Transverse colon (tissue), 4 donors: Measurements from ENCODE around the gene ZNF184.

Source experiments
- CTCF ChIP-seq, 5 experiments: fragments of 200-600 bp in 3 of 5; fragments of 450-650 bp in 2 of 5; sonication (generic) in 3 of 5; IDR thresholded peaks; 1 replicate in 2 of 5; 2 replicates in 3 of 5; pipeline ENCODE4 v1.5.1; 2016 to 2017; ENCODE audit warnings: antibody characterized with exemption in 5 of 5, inconsistent platforms in 3 of 5, mild to moderate bottlenecking in 2 of 5, moderate library complexity in 1 of 5
- POLR2A ChIP-seq: fragments of 450-650 bp; IDR thresholded peaks from one replicate; pipeline ENCODE4 v1.6.1; 2016; ENCODE audit warnings: antibody characterized with exemption, mild to moderate bottlenecking, moderate library complexity
- POLR2AphosphoS5 ChIP-seq, 3 donors: sonication (generic); formaldehyde crosslinking; IDR thresholded peaks; one replicate each; pipeline ENCODE4 v1.6.1; 2016; ENCODE audit warnings: antibody characterized with exemption in 3 of 3

GRCh38 chr6:27400877-27401642, 71.8 kb downstream of the ZNF184 start:
- TF ChIP-seq CTCF (IDR thresholded peaks at IDR 0.05) (no peak), POLR2A (no peak), POLR2AphosphoS5 (IDR thresholded peaks at IDR 0.05) (no peak)
